Sigmoid colon (tissue), 4 donors: ENCODE measurements around the gene CDK11B.

ENCODE experiments used
- POLR2AphosphoS5 ChIP-seq, 4 donors: sonication (generic); formaldehyde crosslinking; IDR thresholded peaks; one replicate each; pipeline ENCODE4 v1.6.1; 2017; ENCODE audit warnings: antibody characterized with exemption in 4 of 4
- TF ChIP-seq, protein P1 (sequence below), 4 experiments: fragments of 450-650 bp in 3 of 4; fragments of 200-600 bp in 1 of 4; IDR thresholded peaks; one replicate each; pipeline ENCODE4 v1.5.1; 2016 to 2019; ENCODE audit warnings: antibody characterized with exemption in 4 of 4, mild to moderate bottlenecking in 3 of 4, moderate library complexity in 2 of 4

DNA sequence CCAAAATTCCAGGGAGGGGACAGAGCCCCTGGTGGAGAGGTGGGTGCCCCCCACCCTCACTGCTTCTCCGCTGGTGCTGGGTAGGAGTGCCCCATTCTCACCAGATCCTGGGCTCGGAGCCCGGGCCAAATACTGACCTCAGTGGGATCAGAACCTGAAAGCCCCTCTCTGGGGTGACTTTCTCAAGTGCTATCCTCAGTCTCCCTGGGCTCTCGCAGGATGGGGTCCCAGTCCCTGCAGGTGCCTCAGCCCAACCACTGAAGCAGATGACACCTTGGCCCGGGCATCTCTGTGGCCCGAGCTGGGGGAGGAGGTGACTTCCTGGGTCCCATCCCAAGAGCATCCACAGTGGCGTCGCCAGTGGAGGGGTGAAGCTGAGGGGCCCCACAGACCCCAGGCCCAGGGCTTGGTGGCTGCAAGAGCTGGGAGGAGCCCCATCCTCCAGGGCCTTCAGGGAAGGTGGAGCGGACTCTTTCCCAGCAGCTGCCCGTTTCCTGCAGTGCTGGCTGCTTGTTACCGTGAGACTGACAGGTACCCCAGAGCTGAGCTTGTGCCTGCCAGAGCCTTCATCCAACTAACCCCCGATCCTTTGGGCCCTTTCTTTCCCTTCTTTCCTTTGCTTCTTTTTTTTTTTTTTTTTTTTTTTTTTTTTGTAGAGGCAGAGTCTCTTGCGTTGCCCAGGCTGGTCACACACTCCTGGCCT is 55.0 kb downstream of the CDK11B start:
- TF ChIP-seq, protein P1, sequence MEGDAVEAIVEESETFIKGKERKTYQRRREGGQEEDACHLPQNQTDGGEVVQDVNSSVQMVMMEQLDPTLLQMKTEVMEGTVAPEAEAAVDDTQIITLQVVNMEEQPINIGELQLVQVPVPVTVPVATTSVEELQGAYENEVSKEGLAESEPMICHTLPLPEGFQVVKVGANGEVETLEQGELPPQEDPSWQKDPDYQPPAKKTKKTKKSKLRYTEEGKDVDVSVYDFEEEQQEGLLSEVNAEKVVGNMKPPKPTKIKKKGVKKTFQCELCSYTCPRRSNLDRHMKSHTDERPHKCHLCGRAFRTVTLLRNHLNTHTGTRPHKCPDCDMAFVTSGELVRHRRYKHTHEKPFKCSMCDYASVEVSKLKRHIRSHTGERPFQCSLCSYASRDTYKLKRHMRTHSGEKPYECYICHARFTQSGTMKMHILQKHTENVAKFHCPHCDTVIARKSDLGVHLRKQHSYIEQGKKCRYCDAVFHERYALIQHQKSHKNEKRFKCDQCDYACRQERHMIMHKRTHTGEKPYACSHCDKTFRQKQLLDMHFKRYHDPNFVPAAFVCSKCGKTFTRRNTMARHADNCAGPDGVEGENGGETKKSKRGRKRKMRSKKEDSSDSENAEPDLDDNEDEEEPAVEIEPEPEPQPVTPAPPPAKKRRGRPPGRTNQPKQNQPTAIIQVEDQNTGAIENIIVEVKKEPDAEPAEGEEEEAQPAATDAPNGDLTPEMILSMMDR (IDR thresholded peaks at IDR 0.05), result no peak
- no peak for TF ChIP-seq POLR2AphosphoS5 (IDR thresholded peaks at IDR 0.05)
